Fibroblast of peridontal ligament (primary cell): ENCODE results near the gene SNRNP70.

Experiments used
- DNase-seq: peaks from one replicate; pipeline ENCODE4 v3.0.0-alpha.2; 2010; ENCODE audit errors: extremely low read depth

Gene SNRNP70

GRCh38 chr19:49098795-49099194 lies 13.5 kb downstream of the SNRNP70 start:
- DNase-seq: peak; percentile 37

- no peak for DNase-seq
Measured at GRCh38 chr19:49101160-49101559, 15.9 kb downstream of the SNRNP70 start.

GRCh38 chr19:49102303-49102702 lies 17.1 kb downstream of the SNRNP70 start:
- DNase-seq: no peak

- DNase-seq: no peak
Measured at GRCh38 chr19:49103331-49104085, 18.3 kb downstream of the SNRNP70 start.

GRCh38 chr19:49104229-49104864 lies 19.1 kb downstream of the SNRNP70 start:
- DNase-seq: no peak

- DNase-seq: peak; percentile 52
Measured at GRCh38 chr19:49106648-49107135, 21.4 kb downstream of the SNRNP70 start.

- DNase-seq: no peak
Measured at GRCh38 chr19:49107625-49108459, 22.6 kb downstream of the SNRNP70 start.

- no peak for DNase-seq
Measured at GRCh38 chr19:49109051-49109450, 23.8 kb downstream of the SNRNP70 start.

GRCh38 chr19:49109569-49110233 lies 24.4 kb downstream of the SNRNP70 start:
- DNase-seq: no peak

GRCh38 chr19:49110567-49110966 lies 25.3 kb downstream of the SNRNP70 start:
- peak; percentile 68 for DNase-seq

GRCh38 chr19:49111218-49111998 lies 26.2 kb downstream of the SNRNP70 start:
- no peak for DNase-seq

- peak; percentile 42 for DNase-seq
Measured at GRCh38 chr19:49113762-49114629, 28.7 kb downstream of the SNRNP70 start, which contains the start of gene LIN7B. Gene LIN7B, plus strand, starts transcription at chr19:49114370. Its CDS starts 35 bp downstream, at chr19:49114405.

- DNase-seq: peak; percentile 45
Measured at GRCh38 chr19:49114630-49115363, 29.5 kb downstream of the SNRNP70 start.

- DNase-seq: no peak
Measured at GRCh38 chr19:49116544-49116943, 31.3 kb downstream of the SNRNP70 start.

GRCh38 chr19:49117677-49118564 lies 32.7 kb downstream of the SNRNP70 start:
- no peak for DNase-seq

GRCh38 chr19:49118565-49119410 lies 33.5 kb downstream of the SNRNP70 start, which contains the start of gene C19orf73:
Gene C19orf73, minus strand, starts transcription at chr19:49119143. Its CDS starts 121 bp downstream, at chr19:49119022.
- peak; percentile 86 for DNase-seq
